Hepatocyte (in vitro differentiated cells): ENCODE measurements around the gene ST6GALNAC2. TPM values are rescaled to one million over a fixed set of nuclear protein-coding genes. Genes with fewer than 3 reads are reported as not detected.
A peak's percentile ranks its signal among the peaks of the same experiment; 100 is the strongest.
"Not testable (repeated sequence)": the region's sequence is repeated elsewhere in the genome, so short reads cannot be mapped to it uniquely, and the experiment has no call there.

ENCODE experiments used
- DNase-seq: peaks from one replicate; pipeline ENCODE4 v3.0.0-alpha.2; 2016; ENCODE audit warnings: low spot score
- H2AFZ ChIP-seq: fragments of 200-600 bp; sonication (generic); 2 replicates; pipeline ENCODE4 v1.6.0; 2016; ENCODE audit warnings: antibody characterized with exemption, mild to moderate bottlenecking
- H3K27ac ChIP-seq: fragments of 200-600 bp; sonication (generic); 2 replicates; pipeline ENCODE4 v1.5.1; 2016; ENCODE audit warnings: mild to moderate bottlenecking
- H3K27me3 ChIP-seq: fragments of 200-600 bp; sonication (generic); 2 replicates; pipeline ENCODE4 v1.6.1; 2016
- H3K36me3 ChIP-seq: fragments of 200-600 bp; sonication (generic); replicated peaks from 2 replicates; pipeline ENCODE4 v1.5.1; 2016; ENCODE audit warnings: low read depth; ENCODE audit not compliant: insufficient read depth
- H3K4me1 ChIP-seq: fragments of 200-600 bp; sonication (generic); 2 replicates; pipeline ENCODE4 v1.5.1; 2016; ENCODE audit warnings: mild to moderate bottlenecking, moderate library complexity; ENCODE audit not compliant: insufficient read depth
- H3K4me2 ChIP-seq: fragments of 200-600 bp; sonication (generic); 2 replicates; pipeline ENCODE4 v1.6.0; 2016
- H3K4me3 ChIP-seq: fragments of 200-600 bp; sonication (generic); 2 replicates; pipeline ENCODE4 v1.5.1; 2016; ENCODE audit warnings: mild to moderate bottlenecking
- H3K79me2 ChIP-seq: fragments of 200-600 bp; sonication (generic); 2 replicates; pipeline ENCODE4 v1.6.0; 2017; ENCODE audit warnings: mild to moderate bottlenecking
- H3K9me2 ChIP-seq: fragments of 200-600 bp; sonication (generic); replicated peaks from 2 replicates; pipeline ENCODE4 v1.6.0; 2017; ENCODE audit warnings: mild to moderate bottlenecking; ENCODE audit not compliant: insufficient read depth
- H3K9me3 ChIP-seq: fragments of 200-600 bp; sonication (generic); 2 replicates; pipeline ENCODE4 v1.5.1; 2016; ENCODE audit warnings: low read depth, mild to moderate bottlenecking
- H4K20me1 ChIP-seq: fragments of 200-600 bp; sonication (generic); 2 replicates; pipeline ENCODE4 v1.6.0; 2016; ENCODE audit warnings: mild to moderate bottlenecking; ENCODE audit not compliant: insufficient read depth, poor library complexity, severe bottlenecking
- CTCF ChIP-seq: fragments of 200-600 bp; sonication (generic); IDR thresholded peaks from 2 replicates; pipeline ENCODE4 v1.5.1; 2016; ENCODE audit warnings: antibody characterized with exemption, mild to moderate bottlenecking; ENCODE audit not compliant: poor library complexity
- EZH2 ChIP-seq: fragments of 200-600 bp; sonication (generic); IDR thresholded peaks from 2 replicates; pipeline ENCODE4 v1.6.1; 2016; ENCODE audit warnings: antibody characterized with exemption, mild to moderate bottlenecking, borderline replicate concordance
- EZH2phosphoT487 ChIP-seq: fragments of 200-600 bp; sonication (generic); IDR thresholded peaks from one replicate; pipeline ENCODE4 v1.6.1; 2018; ENCODE audit warnings: antibody characterized with exemption, mild to moderate bottlenecking, low read depth, moderate library complexity; ENCODE audit not compliant: unreplicated experiment, severe bottlenecking
- WGBS: methylation state at CpG from one replicate; pipeline ENCODE4 v1.1.6; 2016; ENCODE audit warnings: low lambda C conversion rate; ENCODE audit errors: missing lambda C conversion rate; 5-methylcytosine and 5-hydroxymethylcytosine counted together
- polyA plus RNA-seq: library from polyadenylated mRNA; unstranded; fragments of >200 nt; fragmentation: Nextera tagmentation; extraction: Ambion mirVana; gene quantifications from 2 replicates; pipeline ENCODE4 v1.2.1, GENCODE V29; 2016
- total RNA-seq: library from RNA; depleted of rRNA; stranded (reverse); fragments of >200 nt; gene quantifications from 2 replicates; pipeline ENCODE4 v1.2.3, GENCODE V29; 2014

ST6GALNAC2 gene
- total and polyA plus RNA-seq, 2 experiments from 2014 or later, result 1.4 to 1.8 TPM

- DNase-seq, result no peak
- WGBS, result 89% methylated on average over 10 of the region's 10 CpGs
- peaks cover 36% of the 10 kb centered on the region for H4K20me1 ChIP-seq
- H3K79me2 ChIP-seq, result peaks cover 47% of the 10 kb centered on the region
- H3K4me2 ChIP-seq, result peak overlapping the region; percentile 77
- H3K4me3 ChIP-seq, result no peak overlapping the region
- TF ChIP-seq EZH2phosphoT487, result no peak
- no peak for TF ChIP-seq CTCF
- TF ChIP-seq EZH2, result no peak
- H3K27me3 ChIP-seq, result no peaks in the 10 kb centered on the region
- H3K27ac ChIP-seq, result no peak overlapping the region
- no peak overlapping the region for H2AFZ ChIP-seq
- no peaks in the 10 kb centered on the region for H3K36me3 ChIP-seq
- no peaks in the 10 kb centered on the region for H3K9me2 ChIP-seq
- no peaks in the 10 kb centered on the region for H3K9me3 ChIP-seq
- H3K4me1 ChIP-seq, result peaks cover 27% of the 10 kb centered on the region
Measured at GRCh38 chr17:76560036-76560876, 25.4 kb downstream of the ST6GALNAC2 start.

- H3K9me3 ChIP-seq, H2AFZ ChIP-seq, H3K4me3 ChIP-seq, H3K27ac ChIP-seq, H3K36me3 ChIP-seq, H3K27me3 ChIP-seq, H3K9me2 ChIP-seq, DNase-seq: not testable (repeated sequence)
- H3K4me1 ChIP-seq, result peaks cover 24% of the 10 kb centered on the region
- H3K4me2 ChIP-seq, result peak overlapping the region; percentile 77
- peaks cover 36% of the 10 kb centered on the region for H4K20me1 ChIP-seq
- H3K79me2 ChIP-seq, result peaks cover 47% of the 10 kb centered on the region
- 86% methylated on average over 7 of the region's 7 CpGs for WGBS
Measured at GRCh38 chr17:76559460-76559859, 26.2 kb downstream of the ST6GALNAC2 start.

- peak overlapping the region; percentile 46 for H2AFZ ChIP-seq
- no peak for DNase-seq
- H3K27ac ChIP-seq, result peak overlapping the region; percentile 95
- peaks cover 36% of the 10 kb centered on the region for H4K20me1 ChIP-seq
- H3K79me2 ChIP-seq, result peaks cover 47% of the 10 kb centered on the region
- no peak for TF ChIP-seq EZH2
- TF ChIP-seq CTCF, result peak; percentile 70
- no peaks in the 10 kb centered on the region for H3K36me3 ChIP-seq
- H3K9me2 ChIP-seq, result no peaks in the 10 kb centered on the region
- peaks cover 24% of the 10 kb centered on the region for H3K4me1 ChIP-seq
- 2% methylated on average over 14 of the region's 14 CpGs for WGBS
- H3K9me3 ChIP-seq, result no peaks in the 10 kb centered on the region
- no peaks in the 10 kb centered on the region for H3K27me3 ChIP-seq
- H3K4me3 ChIP-seq, result peak overlapping the region; percentile 63
- peak overlapping the region; percentile 77 for H3K4me2 ChIP-seq
Measured at GRCh38 chr17:76558198-76559095, 27.2 kb downstream of the ST6GALNAC2 start.
